ENCODE data around the gene RAB35.

GRCh38 chr12:120095736-120096135, 20.8 kb downstream of the RAB35 start:
- TF ChIP-seq CTCF (conservative IDR thresholded peaks at IDR 0.05; ENCODE audit: low read depth, low read length) (no peak), EZH2 (IDR thresholded peaks at IDR 0.05; ENCODE audit: borderline replicate concordance, low read depth, low read length, poor library complexity, severe bottlenecking) (no peak)

Measured in A673 (cell line).